GM23338 (cell line): ENCODE measurements around the gene SH3TC2. TPM values are rescaled to one million over a fixed set of nuclear protein-coding genes. Genes with fewer than 3 reads are reported as not detected.

Experiments
- ATAC-seq: fragments of 200-7000 bp; cut with Tn5 transposase; 3 replicates; pipeline ENCODE4 v1.9.1; 2020
- DNase-seq: peaks from one replicate; pipeline ENCODE4 v3.0.0-alpha.2; 2015; ENCODE audit warnings: low spot score
- H2AFZ ChIP-seq: fragments of 200-600 bp; sonication (generic); 2 replicates; pipeline ENCODE4 v1.8.0; 2016; ENCODE audit warnings: antibody characterized with exemption, mild to moderate bottlenecking, moderate library complexity
- H3F3A ChIP-seq: fragments of 200-600 bp; sonication (generic); replicated peaks from 2 replicates; pipeline ENCODE4 v1.8.0; 2017; ENCODE audit warnings: antibody characterized with exemption, mixed run types, low read depth
- H3K27ac ChIP-seq: fragments of 200-600 bp; sonication (generic); 2 replicates; pipeline ENCODE4 v1.6.1; 2016; ENCODE audit warnings: low read depth
- H3K27me3 ChIP-seq: fragments of 200-600 bp; sonication (generic); 2 replicates; pipeline ENCODE4 v1.8.0; 2016; ENCODE audit warnings: mild to moderate bottlenecking, mixed run types, moderate library complexity; ENCODE audit not compliant: insufficient read depth
- H3K36me3 ChIP-seq: fragments of 200-600 bp; sonication (generic); 2 replicates; pipeline ENCODE4 v1.8.0; 2016; ENCODE audit warnings: mild to moderate bottlenecking; ENCODE audit not compliant: insufficient read depth
- H3K4me1 ChIP-seq: fragments of 200-600 bp; sonication (generic); 2 replicates; pipeline ENCODE4 v1.8.0; 2016; ENCODE audit warnings: mild to moderate bottlenecking, moderate library complexity; ENCODE audit not compliant: insufficient read depth
- H3K4me2 ChIP-seq: fragments of 200-600 bp; sonication (generic); 2 replicates; pipeline ENCODE4 v1.7.1; 2017; ENCODE audit warnings: mixed run types
- H3K4me3 ChIP-seq: fragments of 200-600 bp; sonication (generic); 2 replicates; pipeline ENCODE4 v1.6.1; 2016; ENCODE audit warnings: mixed run types
- H3K79me2 ChIP-seq: fragments of 200-600 bp; sonication (generic); replicated peaks from 2 replicates; pipeline ENCODE4 v1.8.0; 2017; ENCODE audit warnings: mild to moderate bottlenecking; ENCODE audit not compliant: insufficient read depth
- H3K9me2 ChIP-seq: fragments of 200-600 bp; sonication (generic); 2 replicates; pipeline ENCODE4 v1.8.0; 2017; ENCODE audit not compliant: insufficient read depth
- H4K20me1 ChIP-seq: fragments of 200-600 bp; sonication (generic); replicated peaks from 2 replicates; pipeline ENCODE4 v1.8.0; 2017; ENCODE audit warnings: mild to moderate bottlenecking; ENCODE audit not compliant: insufficient read depth
- H3K27ac Mint-ChIP-seq: 2 replicates; pipeline ENCODE4 v1.8.0; 2020; ENCODE audit warnings: inconsistent platforms, mild to moderate bottlenecking, moderate library complexity, mixed read lengths
- H3K27me3 Mint-ChIP-seq: 3 replicates; pipeline ENCODE4 v1.8.0; 2022; ENCODE audit warnings: low read depth, mild to moderate bottlenecking, moderate library complexity, mixed read lengths, inconsistent platforms; ENCODE audit not compliant: insufficient read depth, poor library complexity
- H3K36me3 Mint-ChIP-seq: 3 replicates; pipeline ENCODE4 v1.8.0; 2021; ENCODE audit warnings: low read depth, mild to moderate bottlenecking, inconsistent platforms, moderate library complexity, mixed read lengths
- H3K4me1 Mint-ChIP-seq: 3 replicates; pipeline ENCODE4 v1.8.0; 2020; ENCODE audit warnings: mild to moderate bottlenecking, inconsistent platforms, mixed read lengths
- H3K4me3 Mint-ChIP-seq: 3 replicates; pipeline ENCODE4 v1.8.0; 2021; ENCODE audit warnings: moderate library complexity, mild to moderate bottlenecking, inconsistent platforms, mixed read lengths
- H3K9me3 Mint-ChIP-seq: 3 replicates; pipeline ENCODE4 v1.8.0; 2020; ENCODE audit warnings: moderate library complexity, mild to moderate bottlenecking, inconsistent platforms, mixed read lengths
- CREB1 ChIP-seq: fragments of 250-450 bp; sonication (Bioruptor Pico); IDR thresholded peaks from 2 replicates; pipeline ENCODE4 v1.5.0; 2020; ENCODE audit warnings: low read depth, mild to moderate bottlenecking, moderate library complexity
- CTCF ChIP-seq, 2 experiments: fragments of 200-600 bp in 1 of 2; sonication (generic) in 1 of 2; conservative IDR thresholded peaks; 2 replicates each; pipeline versions ENCODE4 v1.5.1 to v1.6.1; 2016 to 2017; ENCODE audit warnings: antibody characterized with exemption in 2 of 2, low read depth in 2 of 2, mild to moderate bottlenecking in 2 of 2, moderate library complexity in 1 of 2
- EZH2phosphoT487 ChIP-seq: fragments of 200-600 bp; sonication (generic); IDR thresholded peaks from one replicate; pipeline ENCODE4 v1.8.1; 2018; ENCODE audit warnings: antibody characterized with exemption; ENCODE audit not compliant: unreplicated experiment
- JUNB ChIP-seq: IDR thresholded peaks from one replicate; pipeline ENCODE4 v1.6.1; 2016; ENCODE audit warnings: antibody characterized with exemption; ENCODE audit not compliant: unreplicated experiment
- NANOG ChIP-seq: IDR thresholded peaks from 2 replicates; pipeline ENCODE4 v1.6.1; 2016; ENCODE audit warnings: antibody characterized with exemption, borderline replicate concordance
- ZNF114 ChIP-seq: fragments of 250-450 bp; sonication (Bioruptor Pico); IDR thresholded peaks from 2 replicates; pipeline ENCODE4 v1.5.0; 2020; ENCODE audit warnings: mild to moderate bottlenecking, moderate library complexity
- polyA plus RNA-seq: library from polyadenylated mRNA; unstranded; fragments of >200 nt; fragmentation: Nextera tagmentation; extraction: Ambion mirVana; gene quantifications from 2 replicates; pipeline ENCODE4 v1.2.1, GENCODE V29; 2016
- total RNA-seq: library from RNA; depleted of rRNA; stranded (reverse); fragments of >200 nt; shearing (Covaris generic); gene quantifications from 2 replicates; pipeline ENCODE4 v1.2.3, GENCODE V29; 2014
- TF ChIP-seq, protein P1 (sequence below): fragments of 250-450 bp; sonication (Bioruptor Pico); IDR thresholded peaks from 2 replicates; pipeline ENCODE4 v1.5.0; 2020; ENCODE audit warnings: mild to moderate bottlenecking, moderate library complexity
- TF ChIP-seq, protein P2 (sequence below): IDR thresholded peaks from one replicate; pipeline ENCODE4 v1.6.1; 2018; ENCODE audit warnings: antibody characterized with exemption; ENCODE audit not compliant: unreplicated experiment

SH3TC2 gene
- total and polyA plus RNA-seq, 2 experiments from 2014 or later = 0.10 to 0.17 TPM

DNA sequence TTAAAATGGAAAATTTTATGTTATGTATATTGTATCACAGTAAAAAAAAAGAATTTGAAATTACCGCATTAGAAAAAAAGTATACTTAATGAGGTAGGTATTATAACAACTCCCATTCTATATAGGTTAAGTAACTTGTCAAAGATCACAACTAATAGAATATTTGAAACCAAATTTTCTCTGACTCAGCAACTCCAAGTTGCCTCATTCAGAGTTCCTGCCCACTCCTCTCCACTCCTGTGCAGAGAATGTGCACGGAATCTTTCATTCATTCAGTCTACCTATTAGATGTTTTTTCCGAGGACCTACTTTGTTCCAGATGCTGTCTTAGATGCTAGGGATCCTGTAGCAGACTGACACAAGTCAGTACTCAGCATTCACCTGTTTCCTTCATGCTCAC is 15.4 kb downstream of the SH3TC2 start (continued):
- TF ChIP-seq, protein P1, sequence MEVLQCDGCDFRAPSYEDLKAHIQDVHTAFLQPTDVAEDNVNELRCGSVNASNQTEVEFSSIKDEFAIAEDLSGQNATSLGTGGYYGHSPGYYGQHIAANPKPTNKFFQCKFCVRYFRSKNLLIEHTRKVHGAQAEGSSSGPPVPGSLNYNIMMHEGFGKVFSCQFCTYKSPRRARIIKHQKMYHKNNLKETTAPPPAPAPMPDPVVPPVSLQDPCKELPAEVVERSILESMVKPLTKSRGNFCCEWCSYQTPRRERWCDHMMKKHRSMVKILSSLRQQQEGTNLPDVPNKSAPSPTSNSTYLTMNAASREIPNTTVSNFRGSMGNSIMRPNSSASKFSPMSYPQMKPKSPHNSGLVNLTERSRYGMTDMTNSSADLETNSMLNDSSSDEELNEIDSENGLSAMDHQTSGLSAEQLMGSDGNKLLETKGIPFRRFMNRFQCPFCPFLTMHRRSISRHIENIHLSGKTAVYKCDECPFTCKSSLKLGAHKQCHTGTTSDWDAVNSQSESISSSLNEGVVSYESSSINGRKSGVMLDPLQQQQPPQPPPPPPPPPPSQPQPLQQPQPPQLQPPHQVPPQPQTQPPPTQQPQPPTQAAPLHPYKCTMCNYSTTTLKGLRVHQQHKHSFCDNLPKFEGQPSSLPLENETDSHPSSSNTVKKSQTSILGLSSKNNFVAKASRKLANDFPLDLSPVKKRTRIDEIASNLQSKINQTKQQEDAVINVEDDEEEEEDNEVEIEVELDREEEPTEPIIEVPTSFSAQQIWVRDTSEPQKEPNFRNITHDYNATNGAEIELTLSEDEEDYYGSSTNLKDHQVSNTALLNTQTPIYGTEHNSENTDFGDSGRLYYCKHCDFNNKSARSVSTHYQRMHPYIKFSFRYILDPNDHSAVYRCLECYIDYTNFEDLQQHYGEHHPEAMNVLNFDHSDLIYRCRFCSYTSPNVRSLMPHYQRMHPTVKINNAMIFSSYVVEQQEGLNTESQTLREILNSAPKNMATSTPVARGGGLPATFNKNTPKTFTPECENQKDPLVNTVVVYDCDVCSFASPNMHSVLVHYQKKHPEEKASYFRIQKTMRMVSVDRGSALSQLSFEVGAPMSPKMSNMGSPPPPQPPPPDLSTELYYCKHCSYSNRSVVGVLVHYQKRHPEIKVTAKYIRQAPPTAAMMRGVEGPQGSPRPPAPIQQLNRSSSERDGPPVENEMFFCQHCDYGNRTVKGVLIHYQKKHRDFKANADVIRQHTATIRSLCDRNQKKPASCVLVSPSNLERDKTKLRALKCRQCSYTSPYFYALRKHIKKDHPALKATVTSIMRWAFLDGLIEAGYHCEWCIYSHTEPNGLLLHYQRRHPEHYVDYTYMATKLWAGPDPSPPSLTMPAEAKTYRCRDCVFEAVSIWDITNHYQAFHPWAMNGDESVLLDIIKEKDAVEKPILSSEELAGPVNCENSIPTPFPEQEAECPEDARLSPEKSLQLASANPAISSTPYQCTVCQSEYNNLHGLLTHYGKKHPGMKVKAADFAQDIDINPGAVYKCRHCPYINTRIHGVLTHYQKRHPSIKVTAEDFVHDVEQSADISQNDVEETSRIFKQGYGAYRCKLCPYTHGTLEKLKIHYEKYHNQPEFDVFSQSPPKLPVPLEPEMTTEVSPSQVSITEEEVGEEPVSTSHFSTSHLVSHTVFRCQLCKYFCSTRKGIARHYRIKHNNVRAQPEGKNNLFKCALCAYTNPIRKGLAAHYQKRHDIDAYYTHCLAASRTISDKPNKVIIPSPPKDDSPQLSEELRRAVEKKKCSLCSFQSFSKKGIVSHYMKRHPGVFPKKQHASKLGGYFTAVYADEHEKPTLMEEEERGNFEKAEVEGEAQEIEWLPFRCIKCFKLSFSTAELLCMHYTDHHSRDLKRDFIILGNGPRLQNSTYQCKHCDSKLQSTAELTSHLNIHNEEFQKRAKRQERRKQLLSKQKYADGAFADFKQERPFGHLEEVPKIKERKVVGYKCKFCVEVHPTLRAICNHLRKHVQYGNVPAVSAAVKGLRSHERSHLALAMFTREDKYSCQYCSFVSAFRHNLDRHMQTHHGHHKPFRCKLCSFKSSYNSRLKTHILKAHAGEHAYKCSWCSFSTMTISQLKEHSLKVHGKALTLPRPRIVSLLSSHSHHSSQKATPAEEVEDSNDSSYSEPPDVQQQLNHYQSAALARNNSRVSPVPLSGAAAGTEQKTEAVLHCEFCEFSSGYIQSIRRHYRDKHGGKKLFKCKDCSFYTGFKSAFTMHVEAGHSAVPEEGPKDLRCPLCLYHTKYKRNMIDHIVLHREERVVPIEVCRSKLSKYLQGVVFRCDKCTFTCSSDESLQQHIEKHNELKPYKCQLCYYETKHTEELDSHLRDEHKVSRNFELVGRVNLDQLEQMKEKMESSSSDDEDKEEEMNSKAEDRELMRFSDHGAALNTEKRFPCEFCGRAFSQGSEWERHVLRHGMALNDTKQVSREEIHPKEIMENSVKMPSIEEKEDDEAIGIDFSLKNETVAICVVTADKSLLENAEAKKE (CRISPR knock-in tag) = no peak

- Histone ChIP-seq H3F3A (no peaks in the 10 kb centered on the region), H2AFZ (no peak overlapping the region), H3K4me1 (no peaks in the 10 kb centered on the region), H3K36me3 (no peaks in the 10 kb centered on the region), H3K9me2 (no peaks in the 10 kb centered on the region), H4K20me1 (no peaks in the 10 kb centered on the region), H3K79me2 (no peaks in the 10 kb centered on the region), H3K4me2 (no peak overlapping the region), H3K27me3 (no peaks in the 10 kb centered on the region), H3K4me3 (no peak overlapping the region), H3K27ac (no peak overlapping the region)
- H3K27ac Mint-ChIP-seq = no peak overlapping the region
- ATAC-seq = no peak
- TF ChIP-seq ZNF114 = no peak
- peaks cover 2% of the 10 kb centered on the region for H3K27me3 Mint-ChIP-seq
- no peak for DNase-seq
- no peak overlapping the region for H3K4me3 Mint-ChIP-seq
- no peaks in the 10 kb centered on the region for H3K9me3 Mint-ChIP-seq
- peaks cover 3% of the 10 kb centered on the region; the same call in 1 of the 3 replicates for H3K4me1 Mint-ChIP-seq
- no peaks in the 10 kb centered on the region for H3K36me3 Mint-ChIP-seq
Measured at GRCh38 chr5:149046196-149046829, 16.5 kb downstream of the SH3TC2 start.

GRCh38 chr5:149045089-149045460 is 17.8 kb downstream of the SH3TC2 start:
- Histone ChIP-seq H3K4me2 (no peak overlapping the region), H3K36me3 (no peaks in the 10 kb centered on the region), H3K9me2 (no peaks in the 10 kb centered on the region), H3F3A (no peaks in the 10 kb centered on the region), H4K20me1 (no peaks in the 10 kb centered on the region), H3K4me1 (no peaks in the 10 kb centered on the region), H3K4me3 (no peak overlapping the region), H3K27ac (no peak overlapping the region), H3K79me2 (no peaks in the 10 kb centered on the region), H2AFZ (no peak overlapping the region), H3K27me3 (no peaks in the 10 kb centered on the region)
- DNase-seq (no peak), ATAC-seq (no peak)
- peaks cover 2% of the 10 kb centered on the region for H3K27me3 Mint-ChIP-seq
- H3K4me3 Mint-ChIP-seq = no peak overlapping the region
- H3K27ac Mint-ChIP-seq = no peak overlapping the region
- no peaks in the 10 kb centered on the region for H3K36me3 Mint-ChIP-seq
- H3K9me3 Mint-ChIP-seq = no peaks in the 10 kb centered on the region
- H3K4me1 Mint-ChIP-seq = peaks cover 3% of the 10 kb centered on the region; the same call in 1 of the 3 replicates
- TF ChIP-seq EZH2phosphoT487 (no peak), CTCF (conservative IDR thresholded peaks at IDR 0.05; ENCODE audit: low read depth in 2 of 2) (no peak), JUNB (no peak), NANOG (no peak), ZNF114 (no peak), CREB1 (CRISPR knock-in tag) (no peak)
- TF ChIP-seq, protein P2, sequence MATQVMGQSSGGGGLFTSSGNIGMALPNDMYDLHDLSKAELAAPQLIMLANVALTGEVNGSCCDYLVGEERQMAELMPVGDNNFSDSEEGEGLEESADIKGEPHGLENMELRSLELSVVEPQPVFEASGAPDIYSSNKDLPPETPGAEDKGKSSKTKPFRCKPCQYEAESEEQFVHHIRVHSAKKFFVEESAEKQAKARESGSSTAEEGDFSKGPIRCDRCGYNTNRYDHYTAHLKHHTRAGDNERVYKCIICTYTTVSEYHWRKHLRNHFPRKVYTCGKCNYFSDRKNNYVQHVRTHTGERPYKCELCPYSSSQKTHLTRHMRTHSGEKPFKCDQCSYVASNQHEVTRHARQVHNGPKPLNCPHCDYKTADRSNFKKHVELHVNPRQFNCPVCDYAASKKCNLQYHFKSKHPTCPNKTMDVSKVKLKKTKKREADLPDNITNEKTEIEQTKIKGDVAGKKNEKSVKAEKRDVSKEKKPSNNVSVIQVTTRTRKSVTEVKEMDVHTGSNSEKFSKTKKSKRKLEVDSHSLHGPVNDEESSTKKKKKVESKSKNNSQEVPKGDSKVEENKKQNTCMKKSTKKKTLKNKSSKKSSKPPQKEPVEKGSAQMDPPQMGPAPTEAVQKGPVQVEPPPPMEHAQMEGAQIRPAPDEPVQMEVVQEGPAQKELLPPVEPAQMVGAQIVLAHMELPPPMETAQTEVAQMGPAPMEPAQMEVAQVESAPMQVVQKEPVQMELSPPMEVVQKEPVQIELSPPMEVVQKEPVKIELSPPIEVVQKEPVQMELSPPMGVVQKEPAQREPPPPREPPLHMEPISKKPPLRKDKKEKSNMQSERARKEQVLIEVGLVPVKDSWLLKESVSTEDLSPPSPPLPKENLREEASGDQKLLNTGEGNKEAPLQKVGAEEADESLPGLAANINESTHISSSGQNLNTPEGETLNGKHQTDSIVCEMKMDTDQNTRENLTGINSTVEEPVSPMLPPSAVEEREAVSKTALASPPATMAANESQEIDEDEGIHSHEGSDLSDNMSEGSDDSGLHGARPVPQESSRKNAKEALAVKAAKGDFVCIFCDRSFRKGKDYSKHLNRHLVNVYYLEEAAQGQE = no peak
